Smooth muscle cell of the coronary artery (primary cell): ENCODE measurements around the gene C18orf54. TPM values are rescaled to one million over a fixed set of nuclear protein-coding genes. Genes with fewer than 3 reads are reported as not detected.

Source experiments
- total RNA-seq: library from RNA; depleted of rRNA; stranded (reverse); fragments of >200 nt; gene quantifications from 2 replicates; pipeline ENCODE4 v1.2.3, GENCODE V29; 2014; ENCODE audit warnings: low replicate concordance

The C18orf54 gene
- total RNA-seq = 0.70 and 1.8 TPM in 2 replicates

GRCh38 chr18:54357660-54358494, at the start of gene C18orf54, which contains the start of gene STARD6:
TSS of gene C18orf54 (plus strand) at chr18:54357906. CDS start at chr18:54360573, 2,667 bp downstream.
TSS of gene STARD6 (minus strand) at chr18:54357858. CDS start at chr18:54354573, 3,285 bp downstream.

Other genes starting within 250 kb of the C18orf54 start
- 95.5 and 292 TPM in 2 replicates for gene MBD2, start 133.2 kb upstream of the C18orf54 start, total RNA-seq
- gene POLI, start 88.4 kb upstream of the C18orf54 start, total RNA-seq = 15.6 and 17.7 TPM in 2 replicates
- gene STARD6, start within 50 bp of the C18orf54 start, total RNA-seq = 0.15 TPM in 1 of 2 replicates, not detected in the other
- gene DYNAP, start 233.3 kb downstream of the C18orf54 start, total RNA-seq = not detected in 2 replicates